ENCODE results near the gene USP30. TPM values are rescaled to one million over a fixed set of nuclear protein-coding genes. Genes with fewer than 3 reads are reported as not detected.

USP30 gene
- total and polyA plus RNA-seq, 10 of the 15 experiments (the other 5 are each of a cell fraction or from before 2014, with no cell fraction given), result 2.1 to 16.2 (median 6.4) TPM

- TF ChIP-seq NFYA (IDR thresholded peaks at IDR 0.05; ENCODE audit: borderline replicate concordance, low read depth, low read length) (no peak), TAF1 (IDR thresholded peaks at IDR 0.05; ENCODE audit: borderline replicate concordance, low read depth, low read length) (no peak)
These were observed 17.2 kb downstream of the USP30 start (continued) for GRCh38 chr12:109069307-109070271.

DNA sequence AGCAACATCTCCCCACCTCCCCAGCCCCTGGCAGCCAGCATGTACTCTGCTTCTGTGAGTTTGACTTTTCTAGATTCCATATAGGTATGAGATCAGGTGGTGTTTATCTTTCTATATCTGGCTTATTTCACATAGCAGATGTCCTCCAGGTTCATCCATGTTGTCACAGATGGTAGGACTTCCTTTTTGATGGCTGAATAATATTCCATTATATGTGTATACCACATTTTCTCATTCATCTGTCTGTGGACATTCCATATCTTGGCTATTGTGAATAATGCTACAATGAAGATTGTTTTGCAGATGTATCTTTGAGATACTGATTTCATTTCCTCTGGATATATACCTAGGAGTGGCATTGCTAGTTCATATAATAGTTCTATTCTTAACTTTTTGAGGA, 22.5 kb downstream of the USP30 start:
- RAD21 ChIA-PET (ENCODE audit: unreplicated experiment), result no interaction called here
- no peak for DNase-seq (ENCODE audit: low read depth, low spot score)
- no peak overlapping the region for H3K27ac ChIP-seq (ENCODE audit: control insufficient read depth, insufficient read depth)
- no peaks in the 10 kb centered on the region for H3K4me1 ChIP-seq (ENCODE audit: control insufficient read depth, insufficient read depth, low read length)
- ATAC-seq, result no peak
- no TSS peak for BruUV-seq (replicated peaks)
- no peak for FAIRE-seq
- SMC1A ChIA-PET (ENCODE audit: uncharacterized antibody, unreplicated experiment), result no interaction called here
- H2AFZ ChIP-seq (ENCODE audit: control insufficient read depth, low read depth, low read length), result no peak overlapping the region
- no peaks in the 10 kb centered on the region; the same call in 2 of the 3 replicates for H3K9me3 ChIP-seq (replicated peaks; ENCODE audit: control insufficient read depth, insufficient read depth, low read length)
- no peaks in the 10 kb centered on the region for H3K36me3 ChIP-seq (ENCODE audit: control insufficient read depth in 2 of 2, insufficient read depth in 2 of 2, low read length in 1 of 2)
- in situ Hi-C loops (cut with MboI), result no loop called here
- TF ChIP-seq, protein P1, sequence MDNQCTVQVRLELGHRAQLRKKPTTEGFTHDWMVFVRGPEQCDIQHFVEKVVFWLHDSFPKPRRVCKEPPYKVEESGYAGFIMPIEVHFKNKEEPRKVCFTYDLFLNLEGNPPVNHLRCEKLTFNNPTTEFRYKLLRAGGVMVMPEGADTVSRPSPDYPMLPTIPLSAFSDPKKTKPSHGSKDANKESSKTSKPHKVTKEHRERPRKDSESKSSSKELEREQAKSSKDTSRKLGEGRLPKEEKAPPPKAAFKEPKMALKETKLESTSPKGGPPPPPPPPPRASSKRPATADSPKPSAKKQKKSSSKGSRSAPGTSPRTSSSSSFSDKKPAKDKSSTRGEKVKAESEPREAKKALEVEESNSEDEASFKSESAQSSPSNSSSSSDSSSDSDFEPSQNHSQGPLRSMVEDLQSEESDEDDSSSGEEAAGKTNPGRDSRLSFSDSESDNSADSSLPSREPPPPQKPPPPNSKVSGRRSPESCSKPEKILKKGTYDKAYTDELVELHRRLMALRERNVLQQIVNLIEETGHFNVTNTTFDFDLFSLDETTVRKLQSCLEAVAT (IDR thresholded peaks at IDR 0.05), result no peak
- TF ChIP-seq SMAD5 (IDR thresholded peaks at IDR 0.05; ENCODE audit: low read depth) (no peak), TARDBP (IDR thresholded peaks at IDR 0.05; ENCODE audit: borderline replicate concordance) (no peak), CBFB (IDR thresholded peaks at IDR 0.05; ENCODE audit: low read depth) (no peak), SREBF1 (IDR thresholded peaks at IDR 0.05; ENCODE audit: low read length) (no peak), CBX5 (IDR thresholded peaks at IDR 0.05; ENCODE audit: low read depth) (no peak), POLR2AphosphoS2 (IDR thresholded peaks at IDR 0.05; ENCODE audit: low read depth, low read length) (no peak)
- POLR2A ChIA-PET, result no interaction called here
- intact Hi-C loops (cut with micrococcal nuclease; ENCODE audit: unreplicated experiment), result no loop called here
- no peak overlapping the region for H3K4me3 ChIP-seq
- H4K20me1 ChIP-seq (ENCODE audit: control insufficient read depth, insufficient read depth), result no peaks in the 10 kb centered on the region
- no peaks in the 10 kb centered on the region for H3K27me3 ChIP-seq (replicated peaks in 1 of 2; ENCODE audit: control insufficient read depth in 2 of 2, insufficient read depth in 2 of 2, low read length in 1 of 2)
- H3K9ac ChIP-seq (ENCODE audit: control insufficient read depth, insufficient read depth, low read length), result no peak overlapping the region
- CTCF ChIA-PET, result interaction anchor here (1.1 kb wide), 1 partner anchor 18 kb away, joined by 3 read pairs; the partner anchor contains the start of gene ALKBH2
- no peak overlapping the region for H3K4me2 ChIP-seq (ENCODE audit: control insufficient read depth, insufficient read depth)
- H3K79me2 ChIP-seq (ENCODE audit: control insufficient read depth, insufficient read depth, low read length), result no peaks in the 10 kb centered on the region

Data from GM12878 (cell line).